IMR-90 (cell line): ENCODE results near the gene MAT2A.

Source experiments
- BHLHE40 ChIP-seq: fragments of 150-350 bp; IDR thresholded peaks from 2 replicates; pipeline ENCODE4 v1.6.1; 2016; ENCODE audit warnings: mild to moderate bottlenecking, low read depth, low read length
- CEBPB ChIP-seq: IDR thresholded peaks from 2 replicates; pipeline ENCODE4 v1.6.1; 2012; ENCODE audit warnings: low read depth, low read length, improper control_type of control experiment
- CHD1 ChIP-seq: IDR thresholded peaks from 2 replicates; pipeline ENCODE4 v1.6.1; 2012; ENCODE audit warnings: low read depth, low read length, improper control_type of control experiment
- CTCF ChIP-seq: conservative IDR thresholded peaks from 2 replicates; pipeline ENCODE4 v1.5.1; 2012; ENCODE audit warnings: mild to moderate bottlenecking, low read depth, low read length, improper control_type of control experiment
- MAFK ChIP-seq: IDR thresholded peaks from 2 replicates; pipeline ENCODE4 v1.6.1; 2012; ENCODE audit warnings: low read depth, low read length, improper control_type of control experiment
- MAZ ChIP-seq: IDR thresholded peaks from 2 replicates; pipeline ENCODE4 v1.6.1; 2012; ENCODE audit warnings: low read depth, mild to moderate bottlenecking, low read length, improper control_type of control experiment, moderate library complexity, borderline replicate concordance
- MXI1 ChIP-seq: IDR thresholded peaks from 2 replicates; pipeline ENCODE4 v1.6.1; 2012; ENCODE audit warnings: low read depth, mild to moderate bottlenecking, low read length, moderate library complexity, borderline replicate concordance
- POLR2A ChIP-seq: IDR thresholded peaks from 2 replicates; pipeline ENCODE4 v1.6.1; 2012; ENCODE audit warnings: mild to moderate bottlenecking, low read depth, low read length
- RAD21 ChIP-seq: IDR thresholded peaks from 2 replicates; pipeline ENCODE4 v1.6.1; 2012; ENCODE audit warnings: low read length, improper control_type of control experiment
- RCOR1 ChIP-seq: IDR thresholded peaks from 2 replicates; pipeline ENCODE4 v1.6.1; 2012; ENCODE audit warnings: mild to moderate bottlenecking, low read length, improper control_type of control experiment; ENCODE audit not compliant: insufficient replicate concordance
- RFX5 ChIP-seq: IDR thresholded peaks from 2 replicates; pipeline ENCODE4 v1.8.0; 2012; ENCODE audit warnings: low read depth, mild to moderate bottlenecking, low read length, moderate library complexity
- SMC3 ChIP-seq: fragments of 150-350 bp; IDR thresholded peaks from 2 replicates; pipeline ENCODE4 v1.6.1; 2016; ENCODE audit warnings: low read depth, mild to moderate bottlenecking, antibody characterized with exemption, low read length, moderate library complexity

- TF ChIP-seq CTCF (no peak), MAFK (no peak), RAD21 (no peak), POLR2A (no peak), RFX5 (no peak), MAZ (no peak), CEBPB (no peak), BHLHE40 (no peak), RCOR1 (no peak), MXI1 (no peak), SMC3 (no peak), CHD1 (no peak)
Measured at GRCh38 chr2:85577386-85578242, 38.6 kb downstream of the MAT2A start, which contains the start of gene VAMP8.
